Osteoblast (primary cell): ENCODE results near the gene GRM8. TPM values are rescaled to one million over a fixed set of nuclear protein-coding genes. Genes with fewer than 3 reads are reported as not detected.

ENCODE experiments used
- DNase-seq: peaks from one replicate; pipeline ENCODE4 v3.0.0; 2011; ENCODE audit warnings: low spot score, mixed read lengths; ENCODE audit not compliant: insufficient read length; ENCODE audit errors: missing footprints
- H2AFZ ChIP-seq: 2 replicates; pipeline ENCODE4 v1.6.0; 2011; ENCODE audit warnings: mild to moderate bottlenecking, low read length
- H3K27ac ChIP-seq: 2 replicates; pipeline ENCODE4 v1.5.1; 2011; ENCODE audit warnings: mild to moderate bottlenecking, low read depth, low read length, moderate library complexity
- H3K27me3 ChIP-seq: 2 replicates; pipeline ENCODE4 v1.6.0; 2012; ENCODE audit warnings: mild to moderate bottlenecking, control low read depth, inconsistent platforms, low read length, moderate library complexity; ENCODE audit not compliant: insufficient read depth
- H3K36me3 ChIP-seq: 2 replicates; pipeline ENCODE4 v1.5.1; 2011; ENCODE audit warnings: mild to moderate bottlenecking, low read length, control low read depth, moderate library complexity; ENCODE audit not compliant: insufficient read depth
- H3K4me1 ChIP-seq: 2 replicates; pipeline ENCODE4 v1.5.1; 2011; ENCODE audit warnings: mild to moderate bottlenecking, low read length, control low read depth, moderate library complexity; ENCODE audit not compliant: insufficient read depth
- H3K4me2 ChIP-seq: 2 replicates; pipeline ENCODE4 v1.6.0; 2011; ENCODE audit warnings: mild to moderate bottlenecking, low read length; ENCODE audit not compliant: insufficient read depth
- H3K4me3 ChIP-seq: fragments of 200-600 bp; sonication (generic); 3 replicates; pipeline ENCODE4 v1.5.1; 2012; ENCODE audit warnings: mild to moderate bottlenecking, low read length, inconsistent platforms; ENCODE audit not compliant: insufficient read depth
- H3K79me2 ChIP-seq: 2 replicates; pipeline ENCODE4 v1.6.0; 2012; ENCODE audit warnings: mild to moderate bottlenecking, low read length, control low read depth, inconsistent platforms; ENCODE audit not compliant: insufficient read depth
- H3K9me3 ChIP-seq: 2 replicates; pipeline ENCODE4 v1.5.1; 2011; ENCODE audit warnings: low read depth, low read length, control low read depth
- H4K20me1 ChIP-seq: 2 replicates; pipeline ENCODE4 v1.6.0; 2012; ENCODE audit warnings: mild to moderate bottlenecking, low read length, control low read depth; ENCODE audit not compliant: insufficient read depth
- total RNA-seq: library from RNA; depleted of rRNA; stranded (reverse); fragments of >200 nt; gene quantifications from 2 replicates; pipeline ENCODE4 v1.2.3, GENCODE V29; 2012
- TF ChIP-seq, protein P1 (sequence below): IDR thresholded peaks from 2 replicates; pipeline ENCODE4 v1.5.1; 2011; ENCODE audit warnings: mild to moderate bottlenecking, low read depth, low read length, moderate library complexity; ENCODE audit errors: extremely low read depth

GRM8 gene
- total RNA-seq, 1 donor = not detected

DNA sequence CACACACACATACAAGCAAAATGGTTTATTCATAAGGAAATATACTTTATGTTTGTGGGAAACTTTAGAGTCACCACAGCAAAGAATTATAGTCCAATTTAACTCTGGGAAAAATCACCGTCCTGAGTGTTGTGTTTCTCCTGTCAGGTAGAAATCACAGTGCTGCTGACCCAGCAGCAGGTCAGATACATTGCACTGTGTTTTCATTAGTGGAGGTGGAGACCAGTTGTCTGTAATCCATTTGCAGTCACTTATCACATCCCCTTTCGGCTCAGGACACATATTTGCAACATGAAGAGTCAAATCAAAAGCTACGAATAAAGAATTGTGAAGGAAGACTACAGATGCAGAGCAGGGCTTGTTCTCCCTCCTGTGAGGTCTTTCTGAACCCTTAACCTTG is 799.6 kb downstream of the GRM8 start:
- DNase-seq = no peak
- no peak overlapping the region for H3K4me2 ChIP-seq

DNA sequence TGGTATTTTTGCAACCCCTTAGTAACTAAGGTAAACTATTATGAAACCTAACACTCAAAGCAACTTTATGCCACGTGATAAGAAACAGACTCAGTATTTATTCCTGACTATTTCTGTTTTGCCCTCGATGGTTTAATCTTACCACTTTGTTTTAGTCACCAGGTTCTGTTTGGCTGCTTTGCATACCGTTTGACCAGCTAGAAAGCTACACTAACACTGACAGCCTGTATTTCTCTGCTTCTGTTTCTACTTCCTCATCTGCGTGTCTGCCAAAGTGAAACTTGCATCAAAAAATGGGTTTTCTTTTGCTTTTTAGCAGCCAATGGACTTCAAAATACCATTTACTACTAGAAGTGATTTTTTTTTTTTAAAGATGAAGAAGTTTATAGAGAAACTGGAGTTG is 802.5 kb downstream of the GRM8 start:
- peaks cover 3% of the 10 kb centered on the region for H3K9me3 ChIP-seq
- no peaks in the 10 kb centered on the region for H3K36me3 ChIP-seq
- no peak overlapping the region for H3K27ac ChIP-seq
- no peak overlapping the region for H3K4me3 ChIP-seq
- DNase-seq = no peak
- H2AFZ ChIP-seq = no peak overlapping the region
- H3K27me3 ChIP-seq = no peaks in the 10 kb centered on the region
- TF ChIP-seq, protein P1, sequence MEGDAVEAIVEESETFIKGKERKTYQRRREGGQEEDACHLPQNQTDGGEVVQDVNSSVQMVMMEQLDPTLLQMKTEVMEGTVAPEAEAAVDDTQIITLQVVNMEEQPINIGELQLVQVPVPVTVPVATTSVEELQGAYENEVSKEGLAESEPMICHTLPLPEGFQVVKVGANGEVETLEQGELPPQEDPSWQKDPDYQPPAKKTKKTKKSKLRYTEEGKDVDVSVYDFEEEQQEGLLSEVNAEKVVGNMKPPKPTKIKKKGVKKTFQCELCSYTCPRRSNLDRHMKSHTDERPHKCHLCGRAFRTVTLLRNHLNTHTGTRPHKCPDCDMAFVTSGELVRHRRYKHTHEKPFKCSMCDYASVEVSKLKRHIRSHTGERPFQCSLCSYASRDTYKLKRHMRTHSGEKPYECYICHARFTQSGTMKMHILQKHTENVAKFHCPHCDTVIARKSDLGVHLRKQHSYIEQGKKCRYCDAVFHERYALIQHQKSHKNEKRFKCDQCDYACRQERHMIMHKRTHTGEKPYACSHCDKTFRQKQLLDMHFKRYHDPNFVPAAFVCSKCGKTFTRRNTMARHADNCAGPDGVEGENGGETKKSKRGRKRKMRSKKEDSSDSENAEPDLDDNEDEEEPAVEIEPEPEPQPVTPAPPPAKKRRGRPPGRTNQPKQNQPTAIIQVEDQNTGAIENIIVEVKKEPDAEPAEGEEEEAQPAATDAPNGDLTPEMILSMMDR = no peak
- no peaks in the 10 kb centered on the region for H4K20me1 ChIP-seq
- no peaks in the 10 kb centered on the region for H3K4me1 ChIP-seq
- H3K79me2 ChIP-seq = no peaks in the 10 kb centered on the region
- H3K4me2 ChIP-seq = no peak overlapping the region

More for the DNA sequence above, 799.6 kb downstream of the GRM8 start:
- H3K27me3 ChIP-seq = no peaks in the 10 kb centered on the region
- H3K4me3 ChIP-seq = no peak overlapping the region
- no peaks in the 10 kb centered on the region for H3K9me3 ChIP-seq
- no peak overlapping the region for H2AFZ ChIP-seq
- H3K4me1 ChIP-seq = no peaks in the 10 kb centered on the region
- TF ChIP-seq, protein P1 = no peak
- no peaks in the 10 kb centered on the region for H3K36me3 ChIP-seq
- no peaks in the 10 kb centered on the region for H3K79me2 ChIP-seq
- H3K27ac ChIP-seq = no peak overlapping the region
- H4K20me1 ChIP-seq = no peaks in the 10 kb centered on the region

DNA sequence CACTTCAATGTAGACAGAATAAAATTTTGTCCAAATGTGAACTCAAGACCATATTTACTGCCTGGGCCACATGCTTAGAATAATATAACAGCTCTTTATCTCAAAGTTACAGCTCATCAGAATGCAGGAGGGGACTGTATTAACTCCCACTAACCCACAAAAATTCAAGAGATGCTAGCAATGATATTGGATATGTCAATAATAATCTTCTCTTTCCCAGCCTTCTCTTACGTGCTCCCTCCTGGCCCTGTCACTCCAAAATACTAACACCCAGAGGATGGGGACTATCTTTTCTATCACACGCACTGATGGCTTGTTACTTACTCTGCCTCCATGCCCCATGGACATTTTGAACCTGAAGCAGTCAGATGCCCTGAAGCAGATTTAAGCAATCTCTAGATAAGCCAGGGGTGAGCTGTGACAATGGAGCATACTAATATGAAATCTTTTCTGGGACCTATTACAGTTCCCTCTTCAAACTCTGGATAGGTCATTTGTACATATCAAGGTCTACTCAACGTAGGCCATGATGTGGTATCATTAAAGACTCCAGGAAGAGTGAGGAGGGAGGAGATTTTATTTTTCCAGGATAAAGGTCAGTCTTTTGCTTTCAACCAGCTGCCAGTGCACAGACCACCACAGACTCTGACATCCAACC is 803.0 kb downstream of the GRM8 start:
- Histone ChIP-seq H3K36me3 (no peaks in the 10 kb centered on the region), H3K4me2 (no peak overlapping the region), H2AFZ (no peak overlapping the region), H3K4me1 (no peaks in the 10 kb centered on the region), H3K27ac (no peak overlapping the region), H3K79me2 (no peaks in the 10 kb centered on the region), H3K9me3 (peaks cover 3% of the 10 kb centered on the region), H4K20me1 (no peaks in the 10 kb centered on the region), H3K27me3 (no peaks in the 10 kb centered on the region), H3K4me3 (no peak overlapping the region)
- DNase-seq = no peak
- TF ChIP-seq, protein P1 = no peak

DNA sequence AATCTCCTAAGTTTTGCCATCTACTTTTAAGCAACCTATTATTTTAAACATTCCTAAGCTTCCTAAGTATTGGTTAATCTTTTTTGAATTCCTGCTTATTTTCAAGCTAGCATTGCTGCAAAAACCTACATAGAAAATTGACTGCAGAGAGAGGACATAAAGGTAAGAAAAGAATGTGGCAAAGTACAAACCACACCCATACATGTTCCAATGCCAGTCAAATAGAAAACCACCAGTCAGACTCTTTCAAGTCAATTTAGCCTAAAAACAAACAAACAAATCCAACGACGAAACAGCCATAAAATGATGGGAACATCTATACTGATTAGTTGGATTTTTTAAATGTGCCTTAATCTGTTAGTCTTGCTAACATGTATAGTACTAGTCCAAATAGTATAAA is 804.8 kb downstream of the GRM8 start:
- Histone ChIP-seq H3K4me3 (no peak overlapping the region), H3K79me2 (no peaks in the 10 kb centered on the region)

More for the DNA sequence above, 804.8 kb downstream of the GRM8 start:
- Histone ChIP-seq H3K36me3 (no peaks in the 10 kb centered on the region), H3K9me3 (peaks cover 3% of the 10 kb centered on the region), H2AFZ (no peak overlapping the region), H3K4me2 (no peak overlapping the region), H3K27ac (no peak overlapping the region), H3K4me1 (no peaks in the 10 kb centered on the region), H4K20me1 (no peaks in the 10 kb centered on the region), H3K27me3 (no peaks in the 10 kb centered on the region)
- TF ChIP-seq, protein P1 = no peak
- no peak for DNase-seq
